Measurements from ENCODE around the gene C17orf107. TPM values are rescaled to one million over a fixed set of nuclear protein-coding genes. Genes with fewer than 3 reads are reported as not detected.

C17orf107 gene
- total and polyA plus RNA-seq, 9 of the 15 experiments (the other 6 are each of a cell fraction or from before 2014, with no cell fraction given), result 0.05 to 0.29 (median 0.07) TPM; not detected in 4

DNA sequence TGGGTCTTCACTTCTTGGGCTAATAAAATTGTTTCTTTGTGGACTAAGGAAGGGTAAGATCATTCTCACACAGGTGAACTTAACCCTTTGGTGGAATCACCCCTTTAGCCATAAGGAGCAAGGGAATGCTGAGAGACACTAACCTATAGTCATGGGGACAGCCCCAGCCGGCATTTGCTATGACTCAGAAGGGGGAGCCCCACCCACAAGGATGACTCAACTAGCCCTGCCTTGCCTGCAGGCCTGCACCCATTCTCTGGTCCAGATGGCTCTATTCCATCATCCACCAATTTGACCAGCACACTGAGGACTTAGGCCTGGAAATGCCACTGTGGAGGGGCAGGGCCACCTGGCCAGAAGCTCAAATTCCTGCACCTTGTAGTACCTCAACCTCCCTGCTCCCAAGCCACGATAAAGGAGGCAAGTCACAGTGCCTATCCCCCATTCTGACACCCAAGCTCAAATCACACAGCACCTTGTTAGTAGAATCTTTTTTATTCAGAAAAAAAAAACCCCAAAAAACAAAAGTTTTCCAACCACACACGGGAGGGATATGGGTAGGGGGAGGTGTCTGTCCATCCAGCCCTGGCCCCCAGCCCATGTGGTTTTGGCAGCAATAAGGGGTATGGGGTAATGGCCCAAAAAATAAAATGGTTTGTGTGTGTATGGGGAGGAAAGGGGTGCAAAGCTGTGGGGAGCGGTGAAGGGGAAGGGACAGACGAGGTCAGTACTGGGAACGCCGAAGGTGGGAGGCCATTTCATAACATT is 46.0 kb downstream of the C17orf107 start (continued):
- TF ChIP-seq ARID1B (IDR thresholded peaks at IDR 0.05) (peak; percentile 63; the same call in 1 of the 2 replicates), NR3C1 (CRISPR knock-in tag; IDR thresholded peaks at IDR 0.05) (no peak), FOXA1 (IDR thresholded peaks at IDR 0.05; ENCODE audit: borderline replicate concordance) (no peak)
- TF ChIP-seq, protein P1, sequence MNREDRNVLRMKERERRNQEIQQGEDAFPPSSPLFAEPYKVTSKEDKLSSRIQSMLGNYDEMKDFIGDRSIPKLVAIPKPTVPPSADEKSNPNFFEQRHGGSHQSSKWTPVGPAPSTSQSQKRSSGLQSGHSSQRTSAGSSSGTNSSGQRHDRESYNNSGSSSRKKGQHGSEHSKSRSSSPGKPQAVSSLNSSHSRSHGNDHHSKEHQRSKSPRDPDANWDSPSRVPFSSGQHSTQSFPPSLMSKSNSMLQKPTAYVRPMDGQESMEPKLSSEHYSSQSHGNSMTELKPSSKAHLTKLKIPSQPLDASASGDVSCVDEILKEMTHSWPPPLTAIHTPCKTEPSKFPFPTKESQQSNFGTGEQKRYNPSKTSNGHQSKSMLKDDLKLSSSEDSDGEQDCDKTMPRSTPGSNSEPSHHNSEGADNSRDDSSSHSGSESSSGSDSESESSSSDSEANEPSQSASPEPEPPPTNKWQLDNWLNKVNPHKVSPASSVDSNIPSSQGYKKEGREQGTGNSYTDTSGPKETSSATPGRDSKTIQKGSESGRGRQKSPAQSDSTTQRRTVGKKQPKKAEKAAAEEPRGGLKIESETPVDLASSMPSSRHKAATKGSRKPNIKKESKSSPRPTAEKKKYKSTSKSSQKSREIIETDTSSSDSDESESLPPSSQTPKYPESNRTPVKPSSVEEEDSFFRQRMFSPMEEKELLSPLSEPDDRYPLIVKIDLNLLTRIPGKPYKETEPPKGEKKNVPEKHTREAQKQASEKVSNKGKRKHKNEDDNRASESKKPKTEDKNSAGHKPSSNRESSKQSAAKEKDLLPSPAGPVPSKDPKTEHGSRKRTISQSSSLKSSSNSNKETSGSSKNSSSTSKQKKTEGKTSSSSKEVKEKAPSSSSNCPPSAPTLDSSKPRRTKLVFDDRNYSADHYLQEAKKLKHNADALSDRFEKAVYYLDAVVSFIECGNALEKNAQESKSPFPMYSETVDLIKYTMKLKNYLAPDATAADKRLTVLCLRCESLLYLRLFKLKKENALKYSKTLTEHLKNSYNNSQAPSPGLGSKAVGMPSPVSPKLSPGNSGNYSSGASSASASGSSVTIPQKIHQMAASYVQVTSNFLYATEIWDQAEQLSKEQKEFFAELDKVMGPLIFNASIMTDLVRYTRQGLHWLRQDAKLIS (CRISPR knock-in tag; IDR thresholded peaks at IDR 0.05), result no peak
- TF ChIP-seq, protein P2, sequence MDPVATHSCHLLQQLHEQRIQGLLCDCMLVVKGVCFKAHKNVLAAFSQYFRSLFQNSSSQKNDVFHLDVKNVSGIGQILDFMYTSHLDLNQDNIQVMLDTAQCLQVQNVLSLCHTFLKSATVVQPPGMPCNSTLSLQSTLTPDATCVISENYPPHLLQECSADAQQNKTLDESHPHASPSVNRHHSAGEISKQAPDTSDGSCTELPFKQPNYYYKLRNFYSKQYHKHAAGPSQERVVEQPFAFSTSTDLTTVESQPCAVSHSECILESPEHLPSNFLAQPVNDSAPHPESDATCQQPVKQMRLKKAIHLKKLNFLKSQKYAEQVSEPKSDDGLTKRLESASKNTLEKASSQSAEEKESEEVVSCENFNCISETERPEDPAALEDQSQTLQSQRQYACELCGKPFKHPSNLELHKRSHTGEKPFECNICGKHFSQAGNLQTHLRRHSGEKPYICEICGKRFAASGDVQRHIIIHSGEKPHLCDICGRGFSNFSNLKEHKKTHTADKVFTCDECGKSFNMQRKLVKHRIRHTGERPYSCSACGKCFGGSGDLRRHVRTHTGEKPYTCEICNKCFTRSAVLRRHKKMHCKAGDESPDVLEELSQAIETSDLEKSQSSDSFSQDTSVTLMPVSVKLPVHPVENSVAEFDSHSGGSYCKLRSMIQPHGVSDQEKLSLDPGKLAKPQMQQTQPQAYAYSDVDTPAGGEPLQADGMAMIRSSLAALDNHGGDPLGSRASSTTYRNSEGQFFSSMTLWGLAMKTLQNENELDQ (CRISPR knock-in tag; IDR thresholded peaks at IDR 0.05; ENCODE audit: borderline replicate concordance), result no peak
